GM18508 (cell line): ENCODE data around the gene OR4F3.
"Not testable (repeated sequence)": the region's sequence is repeated elsewhere in the genome, so short reads cannot be mapped to it uniquely, and the experiment has no call there.

Experiments used
- ATAC-seq: cut with Tn5 transposase; IDR thresholded peaks from one replicate; pipeline ENCODE4 v1.9.1; 2021; ENCODE audit warnings: moderate number of reproducible peaks; ENCODE audit not compliant: insufficient read depth, unreplicated experiment

OR4F3 gene

GRCh38 chr5:181366968-181367367, at the start of gene OR4F3:
TSS of gene OR4F3 (plus strand) at chr5:181367268.
- not testable (repeated sequence) for ATAC-seq
